Chondrocyte (in vitro differentiated cells): ENCODE data around the gene SERPINB10. TPM values are rescaled to one million over a fixed set of nuclear protein-coding genes. Genes with fewer than 3 reads are reported as not detected.

Experiments used
- DNase-seq: peaks from one replicate; pipeline ENCODE4 v3.0.0; 2021; ENCODE audit warnings: mixed read lengths, low spot score
- H3K27ac Mint-ChIP-seq: one replicate; pipeline ENCODE4 v1.8.0; 2021; ENCODE audit warnings: mild to moderate bottlenecking, moderate library complexity, mixed read lengths; ENCODE audit not compliant: unreplicated experiment
- H3K27me3 Mint-ChIP-seq: 2 replicates; pipeline ENCODE4 v1.8.0; 2021; ENCODE audit warnings: low read depth, mixed read lengths
- H3K36me3 Mint-ChIP-seq: 2 replicates; pipeline ENCODE4 v1.8.0; 2021; ENCODE audit warnings: low read depth, mixed read lengths
- H3K4me1 Mint-ChIP-seq: 2 replicates; pipeline ENCODE4 v1.8.0; 2021; ENCODE audit warnings: low read depth, mild to moderate bottlenecking, mixed read lengths
- H3K4me3 Mint-ChIP-seq: one replicate; pipeline ENCODE4 v1.8.0; 2021; ENCODE audit warnings: mild to moderate bottlenecking, moderate library complexity, mixed read lengths; ENCODE audit not compliant: unreplicated experiment
- H3K9me3 Mint-ChIP-seq: 2 replicates; pipeline ENCODE4 v1.8.0; 2021; ENCODE audit warnings: low read depth, mixed read lengths
- CTCF ChIP-seq: fragments of 200-600 bp; sonication (generic); IDR thresholded peaks from 2 replicates; pipeline ENCODE4 v1.5.0; 2021; ENCODE audit warnings: antibody characterized with exemption, mild to moderate bottlenecking, moderate library complexity
- total RNA-seq: library from RNA; stranded (reverse); gene quantifications from 3 replicates; pipeline ENCODE4 v1.2.1, GENCODE V29; 2021

The SERPINB10 gene
- total RNA-seq, 1 donor from 2014 or later: not detected

GRCh38 chr18:63908858-63909257 lies 1.1 kb downstream of the SERPINB10 start:
- no peaks in the 10 kb centered on the region for H3K4me1 Mint-ChIP-seq
- H3K4me3 Mint-ChIP-seq: no peak overlapping the region
- no peak for TF ChIP-seq CTCF
- H3K27ac Mint-ChIP-seq: no peak overlapping the region
- H3K9me3 Mint-ChIP-seq: no peaks in the 10 kb centered on the region
- H3K36me3 Mint-ChIP-seq: no peaks in the 10 kb centered on the region
- H3K27me3 Mint-ChIP-seq: peaks cover 41% of the 10 kb centered on the region
- no peak for DNase-seq

- no peaks in the 10 kb centered on the region for H3K36me3 Mint-ChIP-seq
- no peaks in the 10 kb centered on the region for H3K9me3 Mint-ChIP-seq
- TF ChIP-seq CTCF: no peak
- H3K4me3 Mint-ChIP-seq: no peak overlapping the region
- DNase-seq: no peak
- H3K27ac Mint-ChIP-seq: no peak overlapping the region
- no peaks in the 10 kb centered on the region for H3K4me1 Mint-ChIP-seq
- peaks cover 37% of the 10 kb centered on the region for H3K27me3 Mint-ChIP-seq
Observed at GRCh38 chr18:63909870-63910269, 2.1 kb downstream of the SERPINB10 start.

- Mint-ChIP-seq H3K4me1 (no peaks in the 10 kb centered on the region), H3K4me3 (no peak overlapping the region), H3K9me3 (no peaks in the 10 kb centered on the region), H3K27ac (no peak overlapping the region), H3K27me3 (peaks cover 37% of the 10 kb centered on the region), H3K36me3 (no peaks in the 10 kb centered on the region)
- DNase-seq: no peak
- TF ChIP-seq CTCF: no peak
Observed at GRCh38 chr18:63917817-63918216, 10.1 kb downstream of the SERPINB10 start.

GRCh38 chr18:63922049-63922448 lies 14.3 kb downstream of the SERPINB10 start:
- no peak for TF ChIP-seq CTCF
- no peak for DNase-seq
- Mint-ChIP-seq H3K4me3 (no peak overlapping the region), H3K27ac (no peak overlapping the region), H3K36me3 (no peaks in the 10 kb centered on the region), H3K4me1 (no peaks in the 10 kb centered on the region), H3K27me3 (peaks cover 37% of the 10 kb centered on the region), H3K9me3 (peaks cover 3% of the 10 kb centered on the region)

GRCh38 chr18:63924551-63924950 lies 16.8 kb downstream of the SERPINB10 start:
- TF ChIP-seq CTCF: no peak
- Mint-ChIP-seq H3K4me1 (no peaks in the 10 kb centered on the region), H3K27me3 (peaks cover 31% of the 10 kb centered on the region), H3K9me3 (peaks cover 3% of the 10 kb centered on the region), H3K36me3 (no peaks in the 10 kb centered on the region), H3K27ac (no peak overlapping the region), H3K4me3 (no peak overlapping the region)
- DNase-seq: no peak
